ENCODE data around the gene PER2.
A peak's percentile ranks its signal among the peaks of the same experiment; 100 is the strongest.

The PER2 gene

DNA sequence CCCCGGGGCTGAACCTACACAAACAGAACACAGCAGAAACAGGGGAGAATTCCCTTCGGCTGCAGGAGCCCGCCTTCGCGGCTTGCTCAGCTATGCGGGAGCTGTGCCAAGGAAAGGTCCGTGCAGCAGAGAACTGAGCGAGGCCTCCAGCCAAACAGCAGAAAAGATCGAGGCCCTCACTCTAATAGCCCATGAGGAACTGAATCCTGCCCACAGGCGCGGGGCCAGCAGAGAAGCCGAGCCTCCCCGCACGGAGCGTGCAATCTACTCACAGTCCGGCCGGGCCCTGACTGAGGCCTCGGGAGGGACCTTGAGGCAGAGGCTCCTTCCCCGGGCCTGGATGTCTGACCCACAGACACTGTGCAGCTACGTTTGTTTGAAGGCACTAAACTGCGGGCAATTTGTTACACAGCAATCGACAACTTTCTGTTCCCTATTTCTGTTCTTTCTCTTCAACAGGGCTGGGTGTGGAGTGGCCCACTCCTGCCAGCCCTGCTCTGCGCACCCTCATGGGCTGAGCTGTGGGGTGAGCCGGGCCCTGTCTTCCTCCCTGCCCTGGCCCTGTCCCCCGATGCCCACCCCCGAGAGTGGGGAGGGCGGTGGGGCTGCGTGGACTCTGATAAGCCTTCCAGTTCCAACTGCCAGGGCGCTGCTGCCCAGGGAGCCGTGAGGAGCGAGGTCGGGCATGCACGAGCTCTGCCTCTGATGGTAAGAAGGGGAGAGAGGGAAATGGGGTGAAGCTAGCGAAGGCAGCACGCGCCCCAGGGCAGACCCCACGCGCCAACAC is 62.3 kb downstream of the PER2 start:
- DNase-seq (ENCODE audit: low read depth), result no peak

DNA sequence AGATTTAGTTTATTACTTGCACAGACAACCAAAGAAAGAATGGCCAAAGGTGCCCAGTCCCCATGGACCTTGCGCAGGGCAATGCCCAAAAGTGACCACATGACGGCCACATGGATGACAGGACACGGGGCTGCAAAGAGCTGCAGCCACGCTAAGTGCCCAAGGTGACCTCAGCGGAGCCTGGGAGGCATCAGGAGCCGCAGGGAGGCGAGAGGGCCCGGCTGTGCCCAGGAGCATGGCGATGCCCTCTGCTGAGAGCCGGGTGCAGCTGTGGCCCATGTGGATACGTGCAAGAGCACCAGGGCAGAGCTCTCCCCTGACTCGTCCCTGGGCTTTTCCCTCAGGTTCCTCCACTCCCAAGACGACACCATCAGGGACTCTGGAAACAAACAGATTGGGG is 63.3 kb downstream of the PER2 start:
- DNase-seq (ENCODE audit: low read depth), result no peak

DNA sequence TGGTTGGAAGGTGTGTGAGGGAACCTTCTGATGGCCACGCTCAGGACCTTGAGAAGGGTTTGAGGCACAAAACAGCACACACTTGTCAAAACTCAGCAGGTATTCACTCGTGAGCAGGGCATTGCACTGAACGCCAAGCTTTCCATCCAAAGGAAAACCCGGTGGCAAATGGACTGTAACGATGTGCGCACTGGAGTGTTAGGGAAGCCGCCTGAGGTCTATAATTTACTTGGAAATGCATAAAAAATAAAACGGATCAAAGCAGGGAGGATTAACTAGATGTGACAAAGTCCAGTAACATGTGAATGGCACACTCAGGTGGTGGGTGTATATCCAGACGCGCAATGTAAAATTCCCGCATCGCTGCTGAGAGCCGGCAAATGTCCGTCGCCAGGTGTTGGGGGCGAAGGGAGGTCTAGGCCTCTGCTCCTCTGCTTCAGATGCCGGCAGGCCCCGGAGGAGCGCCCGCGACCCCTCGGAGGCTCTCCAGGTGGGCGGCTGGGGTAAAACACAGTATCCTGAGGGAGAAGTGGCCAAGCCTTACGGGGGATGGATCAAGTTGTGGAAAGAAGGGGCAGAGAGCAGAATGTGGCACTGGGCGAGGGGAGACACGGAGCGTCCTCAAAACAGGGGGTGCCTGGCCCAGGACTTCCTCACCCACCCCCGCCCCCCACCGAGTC is 63.9 kb downstream of the PER2 start:
- DNase-seq (ENCODE audit: low read depth), result no peak

DNA sequence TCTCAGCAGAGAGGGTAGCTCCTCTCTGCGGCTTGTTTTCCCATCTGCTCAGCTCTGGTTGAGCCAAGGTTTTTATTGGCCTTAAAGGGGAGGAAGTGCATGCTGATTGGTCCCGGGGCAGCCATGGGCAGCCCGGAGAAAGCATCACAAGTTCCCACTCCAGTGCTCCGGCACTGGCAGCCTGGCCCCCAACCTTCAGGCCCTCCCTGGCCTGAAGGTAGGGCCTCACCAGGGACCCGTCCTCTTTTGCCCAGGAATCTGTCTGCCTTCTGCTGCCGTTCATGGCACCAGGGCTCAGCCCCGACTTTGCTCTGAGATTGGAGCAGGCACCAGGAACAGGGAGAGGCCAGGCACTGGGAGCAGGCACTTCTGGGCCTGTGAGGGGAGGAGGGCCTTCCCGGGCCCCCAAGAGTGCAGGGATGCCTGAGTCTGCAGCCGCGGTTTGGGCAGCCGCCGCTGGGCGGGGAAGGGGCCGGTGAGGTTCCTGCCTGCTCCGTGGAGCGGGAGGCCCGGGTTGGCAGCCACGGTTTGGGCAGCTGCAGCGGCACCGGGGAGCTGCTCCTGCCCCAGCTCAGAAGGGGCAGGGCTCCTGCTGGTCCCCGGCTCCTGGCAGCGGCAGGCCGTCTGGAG is 67.4 kb downstream of the PER2 start:
- DNase-seq (ENCODE audit: low read depth), result no peak

DNA sequence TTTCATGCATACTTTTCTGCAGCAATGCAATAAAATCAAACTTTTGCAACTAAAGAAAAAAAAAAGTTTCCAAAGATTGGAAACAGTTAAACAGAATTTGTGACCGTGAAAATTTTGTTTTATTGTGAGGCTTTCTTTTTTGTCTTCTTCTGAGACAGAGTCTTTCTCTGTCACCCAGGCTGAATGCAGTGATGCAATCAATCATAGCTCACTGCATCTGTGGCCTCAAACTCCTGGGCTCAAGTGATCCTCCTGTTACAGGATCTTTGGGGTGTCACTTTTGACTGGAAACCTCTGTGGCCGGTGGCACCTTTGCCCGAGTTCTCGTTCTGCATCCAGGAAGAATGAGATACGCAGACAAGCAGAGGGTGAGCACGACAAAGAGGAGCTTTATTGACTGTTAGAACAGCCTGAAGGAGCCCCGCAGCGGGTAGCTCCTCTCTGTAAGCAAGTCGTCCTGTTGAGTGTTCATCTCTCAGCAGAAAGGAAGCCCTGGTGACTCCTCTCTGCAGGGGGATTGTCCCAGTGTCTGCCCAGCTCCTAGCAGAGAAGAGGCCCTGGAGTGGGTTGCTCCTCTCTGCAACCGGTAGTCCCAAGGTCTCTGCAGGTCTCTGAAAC is 68.0 kb downstream of the PER2 start:
- DNase-seq (ENCODE audit: low read depth), result no peak

DNA sequence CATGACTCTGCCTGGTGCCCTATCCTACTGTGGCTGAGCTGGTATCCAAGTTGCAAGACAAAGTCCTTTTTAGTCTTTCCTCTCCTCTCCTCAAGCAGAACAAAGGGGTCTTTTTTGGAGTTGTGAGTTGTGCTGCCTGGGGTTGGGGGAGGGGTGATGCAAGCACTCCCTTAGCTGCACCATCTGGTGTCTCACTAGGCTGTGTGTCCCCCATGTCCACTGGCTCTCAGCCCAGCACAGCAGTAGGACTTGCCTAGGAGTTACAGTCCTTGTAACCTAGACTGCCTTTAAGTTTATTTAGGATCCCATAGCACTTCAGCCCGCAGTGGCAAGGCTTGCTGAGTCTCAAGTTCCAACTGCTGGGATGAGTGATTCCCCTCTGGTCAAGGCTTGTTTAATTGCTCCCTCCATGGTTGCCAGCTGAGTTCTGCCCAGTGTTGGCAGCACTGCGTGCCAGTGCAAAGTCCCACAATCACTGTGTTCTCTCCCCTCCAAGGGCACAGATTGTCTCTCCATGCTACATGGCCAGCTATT is 71.7 kb downstream of the PER2 start:
- DNase-seq (ENCODE audit: low read depth), result no peak

DNA sequence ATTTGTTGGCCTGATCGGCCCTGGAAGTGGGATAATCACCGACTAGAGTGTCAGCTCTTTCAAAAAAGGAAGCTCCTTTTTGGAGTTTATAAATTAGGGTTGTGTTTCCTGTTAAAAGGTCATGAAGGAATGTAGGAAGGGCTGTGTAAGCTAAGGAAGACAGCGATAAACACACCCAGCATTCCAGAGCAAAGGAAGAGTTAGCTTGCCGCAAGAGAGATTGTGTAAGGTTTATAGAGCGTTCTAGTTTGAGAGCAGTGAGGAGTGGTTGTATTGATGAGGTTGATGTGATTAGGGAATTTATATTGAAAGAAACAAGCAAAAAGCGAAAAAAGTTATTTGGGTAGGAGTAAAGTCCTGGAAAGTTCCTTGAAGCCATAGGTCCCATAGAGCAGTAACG is 81.4 kb downstream of the PER2 start:
- no peak for DNase-seq (ENCODE audit: low read depth)

DNA sequence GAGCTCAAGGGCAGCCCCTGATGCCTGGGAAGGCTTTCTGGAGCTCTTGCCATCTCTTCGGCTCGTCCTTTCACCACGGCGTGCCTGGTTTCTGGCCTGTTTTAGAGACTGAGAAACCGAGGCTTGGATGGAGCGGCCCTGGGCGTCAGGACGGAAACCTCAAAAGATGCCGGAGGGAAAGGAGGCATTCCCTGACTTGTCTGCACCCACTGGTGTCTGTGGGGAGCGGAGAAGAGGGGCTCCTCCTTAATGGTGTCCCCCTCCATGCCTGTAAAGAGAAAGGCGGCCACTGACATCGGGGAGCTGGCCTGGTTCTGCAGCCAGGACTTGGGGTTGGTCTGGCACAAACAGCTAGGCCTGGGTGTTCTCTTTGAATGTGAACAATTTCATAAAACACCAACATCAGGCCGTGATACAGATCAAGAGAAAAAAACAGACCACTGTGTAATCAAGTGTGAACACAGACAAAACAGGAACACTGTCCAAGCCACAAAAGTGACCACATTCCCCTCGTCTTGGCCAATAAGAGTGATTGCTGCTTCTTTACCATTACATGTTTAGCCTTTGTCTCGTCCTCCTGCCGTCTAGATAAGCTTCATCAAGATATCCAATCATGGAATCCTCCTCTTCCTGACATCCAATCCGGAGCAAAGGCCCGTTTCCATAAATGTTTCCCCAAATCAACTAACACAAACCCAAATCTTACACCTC is 84.3 kb downstream of the PER2 start:
- no peak for DNase-seq (ENCODE audit: low read depth)

DNA sequence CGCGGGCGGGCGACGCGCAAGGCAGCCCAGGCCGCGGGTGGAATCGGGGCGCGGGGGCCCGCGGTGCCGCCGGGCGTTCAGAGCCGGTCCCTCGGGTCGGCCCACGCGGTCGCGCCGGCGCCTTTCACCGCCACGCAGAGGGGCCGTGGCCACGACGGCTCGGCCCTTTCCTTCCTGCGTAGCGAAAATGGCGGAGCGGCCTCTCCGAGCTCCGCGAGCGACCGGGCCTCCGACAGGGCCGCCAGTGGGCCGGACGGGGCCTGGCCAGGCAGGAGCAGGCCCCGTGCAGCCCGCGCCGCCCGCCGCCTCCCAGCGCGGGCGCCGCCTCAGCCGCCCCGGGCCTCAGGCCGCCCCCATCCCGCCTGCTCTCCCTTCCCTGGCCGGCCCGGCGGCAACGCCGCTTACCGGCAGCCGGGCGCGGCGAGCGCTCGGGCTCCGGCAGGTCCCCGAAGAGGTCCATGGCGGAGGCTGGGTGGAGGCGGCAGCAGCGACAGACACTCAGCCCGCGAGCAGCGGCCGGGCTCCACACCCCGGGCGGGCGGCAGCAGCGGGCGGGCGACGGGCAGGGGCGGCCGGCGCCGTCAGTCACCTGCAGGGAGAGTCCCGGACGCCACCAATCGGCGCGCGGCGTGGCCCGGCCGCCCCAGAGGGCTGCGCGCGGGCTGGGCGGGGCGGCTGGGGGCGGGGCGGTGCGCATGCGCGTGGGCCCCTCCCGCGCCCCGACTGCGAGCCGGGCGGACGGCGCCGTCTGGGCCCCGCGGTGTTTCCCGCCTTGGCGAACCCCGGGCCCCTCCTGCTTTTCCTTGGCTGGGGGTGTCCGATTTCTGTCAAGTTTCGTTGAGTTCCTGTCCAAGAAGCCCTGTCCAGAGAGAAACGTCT is 85.1 kb downstream of the PER2 start, which contains the start of gene ILKAP:
Gene ILKAP, minus strand, starts transcription at position 602 of the 879 bp plus-strand sequence. Its CDS starts 142 bp downstream, at position 460.
- peak; percentile 85 for DNase-seq (ENCODE audit: low read depth)

DNA sequence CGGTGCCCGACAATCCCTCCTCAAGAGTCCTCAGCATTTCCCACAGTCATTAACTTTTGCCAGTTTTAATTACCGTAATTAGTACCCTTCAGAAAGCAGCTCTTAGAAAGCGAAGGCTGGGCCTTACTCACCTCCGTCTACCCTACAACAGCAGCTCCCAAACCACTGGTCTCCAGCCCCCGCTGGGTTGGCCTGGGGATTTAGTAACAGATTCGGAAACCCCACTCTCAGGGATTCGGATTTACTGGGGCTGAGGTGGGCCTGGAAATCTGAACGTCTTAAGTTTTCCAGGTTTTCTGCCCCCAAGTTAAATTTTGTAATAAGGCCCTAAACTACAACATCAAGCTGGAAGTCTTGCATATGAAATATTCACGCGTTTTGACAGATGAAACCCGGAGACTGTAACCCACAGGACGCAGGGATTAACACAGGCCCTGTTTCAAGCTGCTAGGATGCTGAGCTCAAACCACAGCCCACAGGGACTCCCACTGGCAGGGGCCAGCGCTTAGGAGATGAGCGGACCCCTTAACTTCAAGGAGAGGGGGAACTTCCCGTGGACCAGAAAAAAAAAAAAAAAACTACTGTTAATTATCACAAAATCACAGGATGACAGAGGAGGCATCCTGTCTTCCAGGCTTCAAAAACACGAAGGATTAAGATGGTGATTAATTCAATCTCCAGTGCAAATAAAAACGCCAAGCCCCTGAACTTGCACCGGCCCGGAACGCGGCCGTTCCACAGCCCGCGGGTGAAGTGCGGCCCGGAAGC is 85.9 kb downstream of the PER2 start:
- no peak for DNase-seq (ENCODE audit: low read depth)
